ENCODE measurements around the gene MEOX1.

The MEOX1 gene

GRCh38 chr17:43648916-43649315, 12.8 kb downstream of the MEOX1 start:
- H3K27ac ChIP-seq = no peak overlapping the region
- TF ChIP-seq CTCF (conservative IDR thresholded peaks at IDR 0.05) = no peak

GRCh38 chr17:43645765-43646481, 15.8 kb downstream of the MEOX1 start:
- H3K27ac ChIP-seq = peak overlapping the region; percentile 49; the same call in 1 of the 2 replicates
- TF ChIP-seq CTCF (conservative IDR thresholded peaks at IDR 0.05) = peak; percentile 21; the same call in 1 of the 2 replicates

- no peak for TF ChIP-seq CTCF (conservative IDR thresholded peaks at IDR 0.05)
- no peak overlapping the region; the same call in 1 of the 2 replicates for H3K27ac ChIP-seq
These were observed 16.3 kb downstream of the MEOX1 start for GRCh38 chr17:43645450-43645764.

DNA sequence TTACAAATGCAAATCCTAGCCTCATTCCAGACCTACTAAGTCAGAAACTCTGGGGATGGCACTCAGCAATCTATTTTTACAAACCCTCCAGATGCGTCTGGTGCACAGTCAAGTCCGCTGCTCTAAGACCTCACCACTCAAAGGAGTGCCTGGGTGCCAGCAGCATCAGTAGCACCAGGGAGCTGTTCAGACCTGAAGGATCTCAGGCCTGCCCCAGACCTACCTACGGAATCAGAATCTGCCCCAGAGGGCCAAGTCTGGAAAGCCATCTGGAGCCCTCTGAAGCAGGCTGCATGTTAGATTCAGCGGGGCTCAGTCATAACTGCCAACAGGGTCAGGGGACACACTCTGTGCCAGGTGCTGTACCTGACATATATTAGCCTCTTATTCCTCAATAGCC, 17.6 kb downstream of the MEOX1 start:
- TF ChIP-seq CTCF (conservative IDR thresholded peaks at IDR 0.05) = no peak
- no peak overlapping the region for H3K27ac ChIP-seq

- no peak for TF ChIP-seq CTCF (conservative IDR thresholded peaks at IDR 0.05)
These were observed 20.3 kb downstream of the MEOX1 start for GRCh38 chr17:43641416-43641815.

DNA sequence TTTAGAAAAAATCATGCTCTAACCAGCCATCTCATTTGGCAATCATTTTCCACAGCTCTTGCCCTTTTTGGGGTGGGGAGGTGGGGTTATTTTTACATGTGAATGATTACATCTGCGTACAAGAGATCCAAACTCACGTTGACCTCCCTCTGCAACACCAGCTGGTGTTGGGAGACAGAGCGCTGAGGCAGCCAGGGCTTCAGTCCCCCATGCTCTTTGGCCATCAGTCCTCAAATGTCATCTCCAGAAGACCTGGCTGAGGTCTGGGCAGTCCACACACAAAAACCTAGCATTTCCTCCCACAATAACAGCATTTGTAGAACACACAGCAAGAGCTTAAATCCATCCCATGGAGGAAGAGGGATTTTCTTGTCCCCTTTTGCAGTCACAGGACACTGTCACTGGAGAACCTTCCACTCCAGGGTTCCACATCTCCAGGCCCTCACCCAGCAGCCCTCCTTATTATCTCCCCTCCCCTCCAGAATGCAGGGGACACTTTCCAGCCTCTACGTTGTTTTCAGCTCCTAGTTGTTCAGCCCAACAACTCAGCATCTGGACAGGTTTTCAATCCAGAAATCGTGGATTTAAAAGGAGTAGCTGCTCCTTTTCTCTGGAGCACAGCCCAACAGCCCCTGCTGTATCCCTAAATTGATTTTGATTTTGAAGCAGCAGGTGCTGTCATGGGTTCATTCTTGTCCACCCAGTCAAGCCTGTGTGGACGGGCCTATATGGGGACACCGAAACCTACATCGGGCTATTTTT, 21.1 kb downstream of the MEOX1 start:
- TF ChIP-seq CTCF (conservative IDR thresholded peaks at IDR 0.05) = no peak
- no peak overlapping the region for H3K27ac ChIP-seq

More at GRCh38 chr17:43641416-43641815, 20.3 kb downstream of the MEOX1 start:
- no peak overlapping the region for H3K27ac ChIP-seq

DNA sequence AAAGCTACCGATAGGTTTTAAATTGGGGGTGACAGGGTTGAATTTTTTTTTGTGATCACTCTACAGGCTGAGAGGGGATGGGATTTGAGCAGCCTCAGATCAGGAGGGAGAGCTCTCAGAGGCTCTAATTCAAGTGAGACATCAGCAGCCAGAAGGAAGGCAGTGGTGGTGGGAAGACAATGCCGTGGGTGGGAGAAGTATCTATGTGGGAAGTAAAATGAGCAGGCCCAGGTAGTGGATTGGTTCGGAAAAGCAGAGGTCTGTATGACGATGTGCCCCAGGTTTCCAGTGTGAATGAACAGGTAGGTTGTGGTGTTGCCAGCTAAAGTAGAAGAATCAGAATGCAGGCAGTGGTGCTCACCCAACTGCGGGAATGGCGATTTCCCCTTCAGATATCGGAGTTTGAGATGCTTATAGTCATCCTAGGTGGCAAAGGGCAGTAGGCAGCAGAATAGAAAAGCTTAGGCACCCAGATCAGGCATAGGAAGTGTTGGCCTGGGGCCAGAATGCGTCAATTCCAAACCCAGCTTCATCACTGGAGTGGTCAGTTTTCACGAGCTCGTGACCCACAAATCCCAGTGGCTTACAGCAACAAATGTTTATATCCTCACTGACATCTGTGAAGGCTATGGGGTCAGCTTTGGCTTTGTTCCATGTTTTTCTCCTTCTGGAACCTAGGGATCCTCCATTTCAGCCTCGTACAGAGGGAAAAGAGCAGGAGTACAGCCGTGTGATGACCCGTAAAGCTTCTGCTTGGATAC, 24.0 kb downstream of the MEOX1 start:
- no peak overlapping the region for H3K27ac ChIP-seq
- no peak for TF ChIP-seq CTCF (conservative IDR thresholded peaks at IDR 0.05)

Data from VCaP (cell line).